ENCODE measurements around the gene BCL3. TPM values are rescaled to one million over a fixed set of nuclear protein-coding genes. Genes with fewer than 3 reads are reported as not detected.

BCL3 gene
- total and polyA plus RNA-seq, 10 of the 15 experiments (the other 5 are each of a cell fraction or from before 2014, with no cell fraction given) = 0.55 to 22.7 (median 3.6) TPM

- TF ChIP-seq IRF3 (IDR thresholded peaks at IDR 0.05) (no peak), PAX8 (IDR thresholded peaks at IDR 0.05) (no peak), TCF7 (IDR thresholded peaks at IDR 0.05; ENCODE audit: borderline replicate concordance) (no peak)
These were observed 41.5 kb downstream of the BCL3 start (continued) for GRCh38 chr19:44789943-44790483.

GRCh38 chr19:44792281-44792680 lies 43.8 kb downstream of the BCL3 start:
- no peak overlapping the region for H3K9ac ChIP-seq (ENCODE audit: control insufficient read depth, insufficient read depth, low read length)
- BruUV-seq (replicated peaks) = no TSS peak
- 0 out of 2 replicates have a peak overlapping the region, but pooled peaks have one; percentile 2 for H3K4me2 ChIP-seq (ENCODE audit: control insufficient read depth, insufficient read depth)
- peaks cover 14% of the 10 kb centered on the region for H3K4me1 ChIP-seq (ENCODE audit: control insufficient read depth, insufficient read depth, low read length)
- ChIA-PET CTCF (interaction anchor here (0.7 to 2.2 kb wide), 7 partner anchors 8 to 103 kb away, joined by 3 to 14 read pairs (median 3); no protein-coding TSS in a partner anchor), SMC1A (ENCODE audit: uncharacterized antibody, unreplicated experiment) (interaction anchor here (1.0 kb wide), 1 partner anchor 9 kb away, joined by 4 read pairs; no protein-coding TSS in a partner anchor), RAD21 (ENCODE audit: unreplicated experiment) (no interaction called here), POLR2A (no interaction called here)
- H3K27ac ChIP-seq (ENCODE audit: control insufficient read depth, insufficient read depth) = no peak overlapping the region
- intact Hi-C loops (cut with micrococcal nuclease; ENCODE audit: unreplicated experiment) = no loop called here
- no peak for FAIRE-seq
- in situ Hi-C loops (cut with MboI) = no loop called here
- no peaks in the 10 kb centered on the region for H3K36me3 ChIP-seq (ENCODE audit: control insufficient read depth in 2 of 2, insufficient read depth in 2 of 2, low read length in 1 of 2)
- peak; percentile 81 for ATAC-seq
- H3K27me3 ChIP-seq (replicated peaks in 1 of 2; ENCODE audit: control insufficient read depth in 2 of 2, insufficient read depth in 2 of 2, low read length in 1 of 2) = no peaks in the 10 kb centered on the region
- H3K79me2 ChIP-seq (ENCODE audit: control insufficient read depth, insufficient read depth, low read length) = no peaks in the 10 kb centered on the region
- no peaks in the 10 kb centered on the region for H4K20me1 ChIP-seq (ENCODE audit: control insufficient read depth, insufficient read depth)
- DNase-seq (ENCODE audit: low read depth, low spot score) = no peak
- no peaks in the 10 kb centered on the region for H3K9me3 ChIP-seq (replicated peaks; ENCODE audit: control insufficient read depth, insufficient read depth, low read length)
- TF ChIP-seq JUND (IDR thresholded peaks at IDR 0.05; ENCODE audit: low read depth, low read length) (no peak), RUNX3 (IDR thresholded peaks at IDR 0.05; ENCODE audit: low read length) (no peak), IKZF1 (conservative IDR thresholded peaks at IDR 0.05) (peak; percentile 29; the same call in 1 of the 2 replicates), CREB1 (IDR thresholded peaks at IDR 0.05; ENCODE audit: low read depth) (no peak), TCF12 (IDR thresholded peaks at IDR 0.05; ENCODE audit: low read depth, low read length) (peak; percentile 91), CBFB (IDR thresholded peaks at IDR 0.05; ENCODE audit: low read depth) (no peak), KDM1A (IDR thresholded peaks at IDR 0.05; ENCODE audit: borderline replicate concordance) (no peak), TCF3 (IDR thresholded peaks at IDR 0.05; ENCODE audit: borderline replicate concordance, insufficient read depth, low read depth, low read length) (peak; percentile 64; the same call in 1 of the 2 replicates), NR2F1 (conservative IDR thresholded peaks at IDR 0.05) (peak; percentile 40; the same call in 1 of the 2 replicates)
- no peak overlapping the region for H2AFZ ChIP-seq (ENCODE audit: control insufficient read depth, low read depth, low read length)
- 1% methylated on average over 9 of the region's 9 CpGs for WGBS (ENCODE audit: insufficient coverage, insufficient replicate concordance, low lambda C conversion rate, missing lambda C conversion rate)
- no peak overlapping the region for H3K4me3 ChIP-seq
